Measurements from ENCODE around the gene CSN3. TPM values are rescaled to one million over a fixed set of nuclear protein-coding genes. Genes with fewer than 3 reads are reported as not detected.
"Not testable (repeated sequence)": the region's sequence is repeated elsewhere in the genome, so short reads cannot be mapped to it uniquely, and the experiment has no call there.

Gene CSN3
- total RNA-seq, 2 experiments from 2014 or later = not detected

- Histone ChIP-seq H3K36me3 (ENCODE audit: insufficient read depth, low read length) (no peaks in the 10 kb centered on the region), H3K4me1 (ENCODE audit: insufficient read depth, low read length, poor library complexity, severe bottlenecking) (no peaks in the 10 kb centered on the region), H3K27ac (ENCODE audit: low read depth, low read length, poor library complexity, severe bottlenecking) (no peak overlapping the region), H3K9me2 (ENCODE audit: insufficient read depth, low read length) (no peaks in the 10 kb centered on the region), H4K20me1 (ENCODE audit: insufficient read depth, low read length) (no peaks in the 10 kb centered on the region), H3K79me2 (ENCODE audit: insufficient read depth, low read depth, low read length) (no peaks in the 10 kb centered on the region), H3K4me3 (ENCODE audit: low read depth, low read length, poor library complexity, severe bottlenecking) (no peak overlapping the region), H2AFZ (ENCODE audit: low read length) (no peak overlapping the region), H3K9me3 (ENCODE audit: low read length) (no peaks in the 10 kb centered on the region), H3K4me2 (ENCODE audit: low read length) (no peak overlapping the region)
- no peak for DNase-seq (ENCODE audit: low spot score)
- intact Hi-C loops (cut with micrococcal nuclease; ENCODE audit: unreplicated experiment) = no loop called here
- POLR2A ChIA-PET = interaction anchor here (0.8 kb wide), 1 partner anchor 26 kb away, joined by 3 read pairs; no protein-coding TSS in a partner anchor
- CTCF ChIA-PET (ENCODE audit: unreplicated experiment) = no interaction called here
- no peak for TF ChIP-seq EZH2phosphoT487 (IDR thresholded peaks at IDR 0.05; ENCODE audit: borderline replicate concordance, low read depth, low read length)
- no TSS peak for BruUV-seq (replicated peaks)
These were observed 45.5 kb upstream of the CSN3 start for GRCh38 chr4:70196857-70197256.

DNA sequence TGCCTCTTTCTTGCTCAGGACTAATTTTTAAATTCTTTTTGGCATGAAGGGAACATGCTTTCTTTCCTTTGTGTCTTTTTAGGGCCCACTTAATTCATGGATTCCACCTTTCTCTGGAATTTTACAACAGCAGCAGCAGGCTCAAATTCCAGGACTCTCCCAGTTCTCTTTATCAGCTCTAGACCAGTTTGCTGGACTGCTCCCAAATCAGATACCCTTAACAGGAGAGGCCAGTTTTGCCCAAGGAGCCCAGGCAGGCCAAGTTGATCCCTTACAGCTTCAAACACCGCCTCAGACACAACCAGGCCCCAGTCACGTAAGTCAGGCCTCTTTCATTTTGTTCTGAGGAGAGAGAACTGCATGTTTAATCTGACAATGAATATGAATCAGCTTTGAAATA, 44.6 kb upstream of the CSN3 start:
- no peaks in the 10 kb centered on the region for H4K20me1 ChIP-seq (ENCODE audit: insufficient read depth, low read length)
- TF ChIP-seq, protein P1, sequence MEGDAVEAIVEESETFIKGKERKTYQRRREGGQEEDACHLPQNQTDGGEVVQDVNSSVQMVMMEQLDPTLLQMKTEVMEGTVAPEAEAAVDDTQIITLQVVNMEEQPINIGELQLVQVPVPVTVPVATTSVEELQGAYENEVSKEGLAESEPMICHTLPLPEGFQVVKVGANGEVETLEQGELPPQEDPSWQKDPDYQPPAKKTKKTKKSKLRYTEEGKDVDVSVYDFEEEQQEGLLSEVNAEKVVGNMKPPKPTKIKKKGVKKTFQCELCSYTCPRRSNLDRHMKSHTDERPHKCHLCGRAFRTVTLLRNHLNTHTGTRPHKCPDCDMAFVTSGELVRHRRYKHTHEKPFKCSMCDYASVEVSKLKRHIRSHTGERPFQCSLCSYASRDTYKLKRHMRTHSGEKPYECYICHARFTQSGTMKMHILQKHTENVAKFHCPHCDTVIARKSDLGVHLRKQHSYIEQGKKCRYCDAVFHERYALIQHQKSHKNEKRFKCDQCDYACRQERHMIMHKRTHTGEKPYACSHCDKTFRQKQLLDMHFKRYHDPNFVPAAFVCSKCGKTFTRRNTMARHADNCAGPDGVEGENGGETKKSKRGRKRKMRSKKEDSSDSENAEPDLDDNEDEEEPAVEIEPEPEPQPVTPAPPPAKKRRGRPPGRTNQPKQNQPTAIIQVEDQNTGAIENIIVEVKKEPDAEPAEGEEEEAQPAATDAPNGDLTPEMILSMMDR (conservative IDR thresholded peaks at IDR 0.05; ENCODE audit: low read length) = no peak
- no peak for TF ChIP-seq EZH2phosphoT487 (IDR thresholded peaks at IDR 0.05; ENCODE audit: borderline replicate concordance, low read depth, low read length)
- CTCF ChIA-PET (ENCODE audit: unreplicated experiment) = no interaction called here
- no peaks in the 10 kb centered on the region for H3K36me3 ChIP-seq (ENCODE audit: insufficient read depth, low read length)
- no TSS peak for BruUV-seq (replicated peaks)
- no peaks in the 10 kb centered on the region for H3K79me2 ChIP-seq (ENCODE audit: insufficient read depth, low read depth, low read length)
- no peak overlapping the region for H3K27ac ChIP-seq (ENCODE audit: low read depth, low read length, poor library complexity, severe bottlenecking)
- no peak overlapping the region for H2AFZ ChIP-seq (ENCODE audit: low read length)
- intact Hi-C loops (cut with micrococcal nuclease; ENCODE audit: unreplicated experiment) = no loop called here
- POLR2A ChIA-PET = no interaction called here
- H3K4me1 ChIP-seq (ENCODE audit: insufficient read depth, low read length, poor library complexity, severe bottlenecking) = no peaks in the 10 kb centered on the region
- H3K4me2 ChIP-seq (ENCODE audit: low read length) = no peak overlapping the region
- DNase-seq (ENCODE audit: low spot score) = no peak
- H3K4me3 ChIP-seq (ENCODE audit: low read depth, low read length, poor library complexity, severe bottlenecking) = no peak overlapping the region
- no peaks in the 10 kb centered on the region for H3K9me3 ChIP-seq (ENCODE audit: low read length)
- H3K9me2 ChIP-seq (ENCODE audit: insufficient read depth, low read length) = no peaks in the 10 kb centered on the region

GRCh38 chr4:70203601-70204000, 38.8 kb upstream of the CSN3 start:
- POLR2A ChIA-PET = no interaction called here
- intact Hi-C loops (cut with micrococcal nuclease; ENCODE audit: unreplicated experiment) = no loop called here
- TF ChIP-seq, protein P1 (conservative IDR thresholded peaks at IDR 0.05; ENCODE audit: low read length) = no peak
- no peaks in the 10 kb centered on the region for H3K9me3 ChIP-seq (ENCODE audit: low read length)
- no peak overlapping the region for H3K4me3 ChIP-seq (ENCODE audit: low read depth, low read length, poor library complexity, severe bottlenecking)
- DNase-seq (ENCODE audit: low spot score) = no peak
- no TSS peak for BruUV-seq (replicated peaks)
- H2AFZ ChIP-seq (ENCODE audit: low read length) = no peak overlapping the region
- no peaks in the 10 kb centered on the region for H3K4me1 ChIP-seq (ENCODE audit: insufficient read depth, low read length, poor library complexity, severe bottlenecking)
- H3K9me2 ChIP-seq (ENCODE audit: insufficient read depth, low read length) = no peaks in the 10 kb centered on the region
- CTCF ChIA-PET (ENCODE audit: unreplicated experiment) = no interaction called here
- no peak overlapping the region for H3K4me2 ChIP-seq (ENCODE audit: low read length)
- H4K20me1 ChIP-seq (ENCODE audit: insufficient read depth, low read length) = no peaks in the 10 kb centered on the region
- no peaks in the 10 kb centered on the region for H3K36me3 ChIP-seq (ENCODE audit: insufficient read depth, low read length)
- H3K79me2 ChIP-seq (ENCODE audit: insufficient read depth, low read depth, low read length) = no peaks in the 10 kb centered on the region
- no peak overlapping the region for H3K27ac ChIP-seq (ENCODE audit: low read depth, low read length, poor library complexity, severe bottlenecking)

DNA sequence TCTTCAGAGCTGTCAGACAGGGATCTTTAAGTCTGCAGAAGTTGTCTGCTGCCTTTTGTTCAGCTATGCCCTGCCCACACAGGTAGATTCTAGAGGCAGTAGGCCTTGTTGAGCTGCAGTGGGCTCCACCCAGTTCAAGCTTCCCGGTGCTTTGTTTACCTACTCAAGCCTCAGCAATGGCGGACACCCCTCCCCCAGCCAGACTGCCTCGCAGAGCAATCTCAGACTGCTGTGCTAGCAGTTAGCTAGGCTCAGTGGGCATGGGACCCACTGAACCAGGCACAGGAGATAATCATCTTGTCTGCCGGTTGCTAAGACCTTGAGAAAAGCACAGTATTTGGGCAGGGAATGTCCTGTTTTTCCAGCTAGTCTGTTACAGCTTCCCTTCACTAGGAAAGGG, 29.6 kb upstream of the CSN3 start:
- BruUV-seq (replicated peaks); H3K36me3 ChIP-seq (ENCODE audit: insufficient read depth, low read length); H3K9me2 ChIP-seq (ENCODE audit: insufficient read depth, low read length); H3K4me2 ChIP-seq (ENCODE audit: low read length); DNase-seq (ENCODE audit: low spot score); H4K20me1 ChIP-seq (ENCODE audit: insufficient read depth, low read length); intact Hi-C loops (cut with micrococcal nuclease; ENCODE audit: unreplicated experiment); H2AFZ ChIP-seq (ENCODE audit: low read length); H3K9me3 ChIP-seq (ENCODE audit: low read length); H3K4me1 ChIP-seq (ENCODE audit: insufficient read depth, low read length, poor library complexity, severe bottlenecking); H3K4me3 ChIP-seq (ENCODE audit: low read depth, low read length, poor library complexity, severe bottlenecking); H3K79me2 ChIP-seq (ENCODE audit: insufficient read depth, low read depth, low read length); H3K27ac ChIP-seq (ENCODE audit: low read depth, low read length, poor library complexity, severe bottlenecking); CTCF ChIA-PET (ENCODE audit: unreplicated experiment): not testable (repeated sequence)
- POLR2A ChIA-PET = interaction anchor here (1.0 kb wide), 1 partner anchor 13 kb away, joined by 3 read pairs; no protein-coding TSS in a partner anchor

DNA sequence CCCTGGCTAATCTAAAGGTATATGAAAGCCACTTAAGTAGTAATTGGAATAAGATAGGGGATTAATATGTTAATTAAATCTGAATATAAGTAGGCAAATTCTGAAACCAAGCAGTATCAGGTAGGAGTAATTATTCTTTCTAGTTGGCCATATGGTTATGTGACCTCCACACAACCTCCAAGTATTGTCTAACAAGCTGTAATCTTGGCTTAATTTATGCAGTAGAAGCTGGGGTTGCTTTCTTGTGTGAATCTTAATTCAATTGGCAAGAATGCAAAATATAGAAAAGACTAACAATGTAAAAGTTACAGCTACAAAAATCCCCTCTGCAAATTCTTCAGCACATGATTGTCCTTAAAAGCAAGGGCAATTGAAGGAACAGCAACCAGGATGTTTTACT, 26.3 kb upstream of the CSN3 start:
- H3K36me3 ChIP-seq (ENCODE audit: insufficient read depth, low read length); BruUV-seq (replicated peaks); H2AFZ ChIP-seq (ENCODE audit: low read length); H3K4me3 ChIP-seq (ENCODE audit: low read depth, low read length, poor library complexity, severe bottlenecking); H3K79me2 ChIP-seq (ENCODE audit: insufficient read depth, low read depth, low read length); H3K9me2 ChIP-seq (ENCODE audit: insufficient read depth, low read length); POLR2A ChIA-PET; H3K4me2 ChIP-seq (ENCODE audit: low read length); H4K20me1 ChIP-seq (ENCODE audit: insufficient read depth, low read length); H3K9me3 ChIP-seq (ENCODE audit: low read length); H3K4me1 ChIP-seq (ENCODE audit: insufficient read depth, low read length, poor library complexity, severe bottlenecking); H3K27ac ChIP-seq (ENCODE audit: low read depth, low read length, poor library complexity, severe bottlenecking); CTCF ChIA-PET (ENCODE audit: unreplicated experiment); DNase-seq (ENCODE audit: low spot score); intact Hi-C loops (cut with micrococcal nuclease; ENCODE audit: unreplicated experiment): not testable (repeated sequence)
